GM12872 (cell line): ENCODE results near the gene KLHL34.

ENCODE experiments used
- TF ChIP-seq, protein P1 (sequence below): IDR thresholded peaks from 3 replicates; pipeline ENCODE4 v1.5.1; 2011; ENCODE audit warnings: low read depth, mild to moderate bottlenecking, low read length, moderate library complexity; ENCODE audit not compliant: insufficient read depth

Gene KLHL34

GRCh38 chrX:21655901-21656586 lies 2.1 kb downstream of the KLHL34 start:
- TF ChIP-seq, protein P1, sequence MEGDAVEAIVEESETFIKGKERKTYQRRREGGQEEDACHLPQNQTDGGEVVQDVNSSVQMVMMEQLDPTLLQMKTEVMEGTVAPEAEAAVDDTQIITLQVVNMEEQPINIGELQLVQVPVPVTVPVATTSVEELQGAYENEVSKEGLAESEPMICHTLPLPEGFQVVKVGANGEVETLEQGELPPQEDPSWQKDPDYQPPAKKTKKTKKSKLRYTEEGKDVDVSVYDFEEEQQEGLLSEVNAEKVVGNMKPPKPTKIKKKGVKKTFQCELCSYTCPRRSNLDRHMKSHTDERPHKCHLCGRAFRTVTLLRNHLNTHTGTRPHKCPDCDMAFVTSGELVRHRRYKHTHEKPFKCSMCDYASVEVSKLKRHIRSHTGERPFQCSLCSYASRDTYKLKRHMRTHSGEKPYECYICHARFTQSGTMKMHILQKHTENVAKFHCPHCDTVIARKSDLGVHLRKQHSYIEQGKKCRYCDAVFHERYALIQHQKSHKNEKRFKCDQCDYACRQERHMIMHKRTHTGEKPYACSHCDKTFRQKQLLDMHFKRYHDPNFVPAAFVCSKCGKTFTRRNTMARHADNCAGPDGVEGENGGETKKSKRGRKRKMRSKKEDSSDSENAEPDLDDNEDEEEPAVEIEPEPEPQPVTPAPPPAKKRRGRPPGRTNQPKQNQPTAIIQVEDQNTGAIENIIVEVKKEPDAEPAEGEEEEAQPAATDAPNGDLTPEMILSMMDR, result no peak

GRCh38 chrX:21645886-21646285 lies 12.2 kb downstream of the KLHL34 start:
- TF ChIP-seq, protein P1, result no peak

GRCh38 chrX:21645431-21645830 lies 12.7 kb downstream of the KLHL34 start:
- TF ChIP-seq, protein P1, result no peak

GRCh38 chrX:21639775-21640174 lies 18.4 kb downstream of the KLHL34 start:
- TF ChIP-seq, protein P1, result no peak

DNA sequence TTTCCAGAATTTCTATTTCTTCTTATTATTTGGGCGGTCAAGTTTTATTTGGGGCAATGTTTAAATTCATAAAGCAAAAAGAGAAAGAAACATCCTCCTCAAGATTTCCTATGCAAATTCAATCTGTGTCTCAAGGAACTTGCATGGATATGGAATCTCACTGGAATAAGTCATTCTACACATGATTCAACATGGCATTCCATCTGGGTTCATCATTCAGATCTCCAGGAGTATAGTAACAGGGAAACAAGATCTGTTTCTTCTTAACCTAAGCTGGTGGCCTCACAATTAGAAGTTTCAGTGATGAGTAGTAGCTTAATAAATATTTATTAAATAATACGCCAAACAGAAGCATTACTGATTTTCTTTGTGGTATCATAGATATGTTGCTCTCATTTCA lies 19.8 kb downstream of the KLHL34 start:
- TF ChIP-seq, protein P1, result no peak

DNA sequence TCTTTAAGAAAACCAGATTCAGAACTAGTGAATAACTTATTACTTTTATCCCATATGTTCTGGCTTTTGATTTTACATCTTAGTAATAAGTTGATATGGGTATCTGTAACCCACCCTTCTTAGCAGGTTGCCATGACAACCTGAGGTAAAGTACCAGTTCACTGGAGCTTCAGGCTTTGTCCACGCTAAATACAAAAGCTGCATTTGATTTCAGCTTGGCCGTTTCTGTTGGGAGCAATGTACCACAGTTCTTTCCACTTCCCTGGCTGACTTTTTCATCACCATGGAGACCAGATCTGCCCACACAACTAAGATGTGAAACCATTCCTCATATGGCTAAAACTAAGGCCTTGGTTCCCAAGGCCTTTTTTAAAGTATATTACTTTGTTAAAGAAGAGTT lies 26.1 kb downstream of the KLHL34 start:
- TF ChIP-seq, protein P1, result no peak

DNA sequence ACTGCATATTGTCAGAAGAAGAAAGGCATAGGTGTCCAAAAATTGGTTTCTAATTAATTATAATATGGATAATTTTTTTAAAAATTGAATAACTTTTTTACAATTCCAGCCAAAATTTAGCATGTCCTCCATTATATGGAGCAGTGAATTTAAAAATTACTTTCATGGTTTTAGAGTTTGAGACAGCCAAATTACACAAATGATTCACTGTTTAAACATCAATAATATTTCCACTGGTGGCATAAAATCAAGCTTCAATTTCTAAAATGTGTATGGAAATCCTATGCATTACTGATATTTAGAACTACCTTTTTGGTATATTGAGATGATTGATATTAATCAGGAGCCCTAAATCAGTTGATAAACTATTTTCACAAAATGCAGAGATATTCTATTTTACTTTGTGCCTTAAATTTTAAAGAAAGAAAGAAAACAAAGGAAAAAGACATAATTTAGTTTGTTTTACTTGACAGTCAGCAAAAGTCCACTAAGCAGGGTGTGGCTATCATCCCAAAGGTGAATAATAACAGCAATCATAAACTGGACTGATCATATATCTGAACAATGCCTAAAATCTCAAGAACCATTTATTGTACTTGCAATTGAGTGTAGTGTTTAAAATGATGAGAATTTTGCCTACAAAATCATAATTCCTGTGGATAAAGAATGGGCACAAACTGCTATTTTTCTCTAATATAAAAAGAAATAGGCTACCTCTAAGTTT lies 34.2 kb downstream of the KLHL34 start:
- TF ChIP-seq, protein P1, result no peak
